ENCODE data around the gene GPC3.

GRCh38 chrX:133865761-133866471 is 119.5 kb downstream of the GPC3 start:
- TF ChIP-seq POLR2A (IDR thresholded peaks at IDR 0.05; ENCODE audit: low read length) = no peak
- no peak for TF ChIP-seq CTCF (IDR thresholded peaks at IDR 0.05)
- TF ChIP-seq RFX5 (IDR thresholded peaks at IDR 0.05) = no peak
